Osteoblast (primary cell): ENCODE results near the gene PMEL. TPM values are rescaled to one million over a fixed set of nuclear protein-coding genes. Genes with fewer than 3 reads are reported as not detected.

ENCODE experiments used
- DNase-seq: peaks from one replicate; pipeline ENCODE4 v3.0.0; 2011; ENCODE audit warnings: low spot score, mixed read lengths; ENCODE audit not compliant: insufficient read length; ENCODE audit errors: missing footprints
- H2AFZ ChIP-seq: 2 replicates; pipeline ENCODE4 v1.6.0; 2011; ENCODE audit warnings: mild to moderate bottlenecking, low read length
- H3K27ac ChIP-seq: 2 replicates; pipeline ENCODE4 v1.5.1; 2011; ENCODE audit warnings: mild to moderate bottlenecking, low read depth, low read length, moderate library complexity
- H3K27me3 ChIP-seq: 2 replicates; pipeline ENCODE4 v1.6.0; 2012; ENCODE audit warnings: mild to moderate bottlenecking, control low read depth, inconsistent platforms, low read length, moderate library complexity; ENCODE audit not compliant: insufficient read depth
- H3K36me3 ChIP-seq: 2 replicates; pipeline ENCODE4 v1.5.1; 2011; ENCODE audit warnings: mild to moderate bottlenecking, low read length, control low read depth, moderate library complexity; ENCODE audit not compliant: insufficient read depth
- H3K4me1 ChIP-seq: 2 replicates; pipeline ENCODE4 v1.5.1; 2011; ENCODE audit warnings: mild to moderate bottlenecking, low read length, control low read depth, moderate library complexity; ENCODE audit not compliant: insufficient read depth
- H3K4me2 ChIP-seq: 2 replicates; pipeline ENCODE4 v1.6.0; 2011; ENCODE audit warnings: mild to moderate bottlenecking, low read length; ENCODE audit not compliant: insufficient read depth
- H3K4me3 ChIP-seq: fragments of 200-600 bp; sonication (generic); 3 replicates; pipeline ENCODE4 v1.5.1; 2012; ENCODE audit warnings: mild to moderate bottlenecking, low read length, inconsistent platforms; ENCODE audit not compliant: insufficient read depth
- H3K79me2 ChIP-seq: 2 replicates; pipeline ENCODE4 v1.6.0; 2012; ENCODE audit warnings: mild to moderate bottlenecking, low read length, control low read depth, inconsistent platforms; ENCODE audit not compliant: insufficient read depth
- H3K9me3 ChIP-seq: 2 replicates; pipeline ENCODE4 v1.5.1; 2011; ENCODE audit warnings: low read depth, low read length, control low read depth
- H4K20me1 ChIP-seq: 2 replicates; pipeline ENCODE4 v1.6.0; 2012; ENCODE audit warnings: mild to moderate bottlenecking, low read length, control low read depth; ENCODE audit not compliant: insufficient read depth
- total RNA-seq: library from RNA; depleted of rRNA; stranded (reverse); fragments of >200 nt; gene quantifications from 2 replicates; pipeline ENCODE4 v1.2.3, GENCODE V29; 2012
- TF ChIP-seq, protein P1 (sequence below): IDR thresholded peaks from 2 replicates; pipeline ENCODE4 v1.5.1; 2011; ENCODE audit warnings: mild to moderate bottlenecking, low read depth, low read length, moderate library complexity; ENCODE audit errors: extremely low read depth

The PMEL gene
- total RNA-seq, 1 donor, result 0.72 TPM

DNA sequence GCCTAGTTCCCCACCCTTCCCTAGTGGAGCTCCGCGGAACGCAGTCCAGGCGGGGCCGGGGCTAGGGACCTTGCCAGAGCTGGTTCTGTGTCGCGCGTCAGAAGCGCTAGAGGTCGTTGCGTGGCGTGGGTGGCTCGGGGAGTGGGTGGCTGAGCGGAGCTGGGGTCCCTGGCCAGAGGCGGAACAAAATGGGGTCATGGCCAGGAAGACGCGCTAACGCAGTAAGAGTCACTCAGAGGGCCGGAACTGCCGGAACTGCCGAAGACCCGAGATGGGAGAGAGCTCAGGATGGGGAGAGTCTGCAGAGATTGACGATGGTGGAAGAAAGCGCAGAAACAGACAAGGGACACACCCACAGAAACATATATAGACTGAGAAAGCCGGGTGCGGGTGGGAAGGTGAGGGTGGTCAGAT is 30.1 kb downstream of the PMEL start:
- no peak overlapping the region for H3K27ac ChIP-seq
- no peak overlapping the region for H3K4me3 ChIP-seq
- H4K20me1 ChIP-seq, result no peaks in the 10 kb centered on the region
- peaks cover 38% of the 10 kb centered on the region for H3K4me1 ChIP-seq
- TF ChIP-seq, protein P1, sequence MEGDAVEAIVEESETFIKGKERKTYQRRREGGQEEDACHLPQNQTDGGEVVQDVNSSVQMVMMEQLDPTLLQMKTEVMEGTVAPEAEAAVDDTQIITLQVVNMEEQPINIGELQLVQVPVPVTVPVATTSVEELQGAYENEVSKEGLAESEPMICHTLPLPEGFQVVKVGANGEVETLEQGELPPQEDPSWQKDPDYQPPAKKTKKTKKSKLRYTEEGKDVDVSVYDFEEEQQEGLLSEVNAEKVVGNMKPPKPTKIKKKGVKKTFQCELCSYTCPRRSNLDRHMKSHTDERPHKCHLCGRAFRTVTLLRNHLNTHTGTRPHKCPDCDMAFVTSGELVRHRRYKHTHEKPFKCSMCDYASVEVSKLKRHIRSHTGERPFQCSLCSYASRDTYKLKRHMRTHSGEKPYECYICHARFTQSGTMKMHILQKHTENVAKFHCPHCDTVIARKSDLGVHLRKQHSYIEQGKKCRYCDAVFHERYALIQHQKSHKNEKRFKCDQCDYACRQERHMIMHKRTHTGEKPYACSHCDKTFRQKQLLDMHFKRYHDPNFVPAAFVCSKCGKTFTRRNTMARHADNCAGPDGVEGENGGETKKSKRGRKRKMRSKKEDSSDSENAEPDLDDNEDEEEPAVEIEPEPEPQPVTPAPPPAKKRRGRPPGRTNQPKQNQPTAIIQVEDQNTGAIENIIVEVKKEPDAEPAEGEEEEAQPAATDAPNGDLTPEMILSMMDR, result no peak
- peaks cover 14% of the 10 kb centered on the region for H3K79me2 ChIP-seq
- H3K9me3 ChIP-seq, result no peaks in the 10 kb centered on the region
- no peak overlapping the region for H2AFZ ChIP-seq
- no peak overlapping the region for H3K4me2 ChIP-seq
- peaks cover 17% of the 10 kb centered on the region for H3K36me3 ChIP-seq
- no peak for DNase-seq
- H3K27me3 ChIP-seq, result no peaks in the 10 kb centered on the region

DNA sequence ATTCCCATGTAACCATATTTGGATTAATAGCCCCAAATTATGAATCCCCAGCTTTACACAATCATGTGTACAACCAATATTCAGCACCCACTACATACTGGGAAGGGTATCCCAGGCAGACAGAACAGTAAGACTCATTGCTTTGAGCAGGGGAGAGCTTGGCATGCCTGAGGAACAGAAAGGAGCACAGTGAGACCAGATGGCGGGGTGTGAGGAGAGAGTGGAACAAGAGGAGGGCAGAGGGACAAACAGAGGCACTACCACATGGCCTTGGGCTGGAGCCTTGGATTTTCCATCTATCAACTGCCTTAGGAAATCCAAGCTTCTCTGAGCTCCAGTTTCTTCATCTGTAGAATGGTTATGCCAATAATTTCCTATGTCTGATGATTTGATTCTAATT is 31.1 kb downstream of the PMEL start:
- H3K36me3 ChIP-seq, result peaks cover 14% of the 10 kb centered on the region
- no peak overlapping the region for H3K4me3 ChIP-seq
- TF ChIP-seq, protein P1, result no peak
- DNase-seq, result peak; percentile 25
- no peak overlapping the region for H3K27ac ChIP-seq
- H3K4me2 ChIP-seq, result no peak overlapping the region
- H3K4me1 ChIP-seq, result peaks cover 38% of the 10 kb centered on the region
- H2AFZ ChIP-seq, result no peak overlapping the region
- H3K9me3 ChIP-seq, result no peaks in the 10 kb centered on the region
- peaks cover 14% of the 10 kb centered on the region for H3K79me2 ChIP-seq
- no peaks in the 10 kb centered on the region for H3K27me3 ChIP-seq
- no peaks in the 10 kb centered on the region for H4K20me1 ChIP-seq

DNA sequence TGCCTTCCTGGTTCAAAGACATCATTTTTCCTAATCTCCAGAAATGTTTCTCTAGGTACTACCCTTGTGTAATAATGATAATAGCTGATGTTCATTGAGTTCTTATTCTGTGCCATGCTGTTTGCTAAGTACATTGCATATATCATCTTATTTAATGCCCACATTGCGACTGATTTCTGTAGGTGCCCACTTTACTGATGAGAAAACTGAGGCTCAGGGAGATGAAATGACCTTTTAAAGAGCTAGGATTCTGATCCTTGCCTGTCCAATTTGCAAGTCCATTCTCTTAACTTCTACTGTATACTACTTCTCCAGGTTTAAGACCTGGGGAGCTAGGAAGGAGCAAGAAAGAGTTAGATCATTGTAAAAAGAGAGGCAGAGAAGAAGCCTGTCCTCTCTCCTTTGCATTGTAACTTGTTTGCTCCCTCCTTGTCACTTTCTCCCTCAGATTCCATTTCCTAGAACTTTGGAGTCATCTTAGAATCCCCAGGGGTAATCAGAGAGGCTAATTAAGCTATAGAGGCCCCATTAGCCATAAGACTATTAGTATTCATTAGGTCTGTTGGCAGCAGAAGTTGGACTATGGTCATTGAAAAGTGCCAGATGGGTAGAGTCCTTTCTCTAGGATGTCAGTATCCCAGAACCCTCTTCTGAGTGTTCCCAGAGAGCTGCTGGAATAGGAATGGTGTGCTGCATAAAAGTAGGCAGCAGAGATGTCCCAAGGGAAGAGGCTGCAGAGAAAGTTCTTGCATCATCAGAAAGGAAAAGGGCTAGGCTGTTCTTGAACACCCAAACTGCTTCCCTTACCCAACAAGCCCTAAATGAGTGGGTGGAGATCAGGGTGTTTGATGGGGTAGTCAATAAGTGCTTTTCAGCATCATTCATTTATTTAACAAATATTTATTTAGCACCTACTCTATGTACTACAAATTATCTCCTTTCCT is 31.8 kb downstream of the PMEL start:
- Histone ChIP-seq H3K79me2 (peaks cover 16% of the 10 kb centered on the region), H3K27ac (no peak overlapping the region), H3K27me3 (no peaks in the 10 kb centered on the region), H3K9me3 (no peaks in the 10 kb centered on the region), H3K4me3 (no peak overlapping the region), H3K36me3 (peaks cover 9% of the 10 kb centered on the region), H3K4me1 (peaks cover 36% of the 10 kb centered on the region), H4K20me1 (no peaks in the 10 kb centered on the region), H2AFZ (no peak overlapping the region), H3K4me2 (peak overlapping the region; percentile 12)
- DNase-seq, result peak; percentile 84
- TF ChIP-seq, protein P1, result no peak

DNA sequence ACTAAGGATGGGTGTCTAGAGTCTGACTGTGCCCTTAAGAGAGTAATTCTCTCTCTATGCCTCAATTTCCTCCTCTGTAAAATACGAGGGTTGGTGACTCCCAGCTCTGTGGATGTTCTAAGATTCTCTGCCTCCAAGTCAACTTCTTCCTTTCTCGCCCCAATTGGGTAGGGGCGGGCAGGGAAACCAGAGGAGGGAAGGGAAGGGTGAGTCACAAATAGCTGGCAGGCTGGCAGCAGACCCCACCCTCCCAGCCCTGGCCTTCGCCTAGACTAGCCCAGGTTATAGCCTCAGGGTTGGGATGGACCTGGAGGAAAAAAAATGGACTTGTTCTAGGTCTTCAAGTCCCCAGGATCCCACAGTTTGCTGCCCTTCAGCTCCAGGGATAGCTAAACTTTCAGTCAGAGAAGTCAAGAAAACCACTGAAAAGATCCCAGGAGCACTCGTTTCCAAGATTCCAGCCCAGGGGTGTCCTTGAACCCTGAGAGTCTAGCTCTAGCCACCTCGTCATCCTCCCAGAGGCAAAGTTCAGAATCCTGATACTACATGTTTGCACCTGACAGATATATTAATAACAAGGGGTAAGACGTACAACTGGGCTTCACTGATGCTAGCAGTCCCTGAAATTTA is 32.6 kb downstream of the PMEL start:
- peak overlapping the region; percentile 77 for H3K4me3 ChIP-seq
- no peaks in the 10 kb centered on the region for H4K20me1 ChIP-seq
- H3K4me1 ChIP-seq, result peaks cover 36% of the 10 kb centered on the region
- H3K36me3 ChIP-seq, result peaks cover 8% of the 10 kb centered on the region
- H3K27me3 ChIP-seq, result no peaks in the 10 kb centered on the region
- H2AFZ ChIP-seq, result no peak overlapping the region
- peaks cover 17% of the 10 kb centered on the region for H3K79me2 ChIP-seq
- DNase-seq, result peak; percentile 87
- no peaks in the 10 kb centered on the region for H3K9me3 ChIP-seq
- peak overlapping the region; percentile 89 for H3K4me2 ChIP-seq
- H3K27ac ChIP-seq, result peak overlapping the region; percentile 66
- TF ChIP-seq, protein P1, result no peak
